Suprapubic skin (tissue), 3 donors: ENCODE measurements around the gene CAMTA1.

Experiments used
- CTCF ChIP-seq, 2 donors: fragments of 200-600 bp in 1 of 2; fragments of 450-650 bp in 1 of 2; sonication (generic) in 1 of 2; IDR thresholded peaks; one replicate each; pipeline ENCODE4 v1.5.1; 2016 to 2019; ENCODE audit warnings: antibody characterized with exemption in 2 of 2, mild to moderate bottlenecking in 1 of 2, moderate library complexity in 1 of 2
- POLR2AphosphoS5 ChIP-seq, 3 donors: sonication (generic); formaldehyde crosslinking; IDR thresholded peaks; one replicate each; pipeline ENCODE4 v1.6.1; 2017; ENCODE audit warnings: antibody characterized with exemption in 3 of 3

- TF ChIP-seq CTCF (IDR thresholded peaks at IDR 0.05) = no peak
- no peak for TF ChIP-seq POLR2AphosphoS5 (IDR thresholded peaks at IDR 0.05)
Observed at GRCh38 chr1:6885426-6885825, 100.2 kb downstream of the CAMTA1 start.
